Common myeloid progenitor, CD34-positive (primary cell): ENCODE measurements around the gene TUBGCP4.
A peak's percentile ranks its signal among the peaks of the same experiment; 100 is the strongest.

Source experiments
- CTCF ChIA-PET: fragments of 350-600 bp; sonication (Branson Sonifier 250); formaldehyde crosslinking; loops from one replicate; lab custom pipeline; 2021; ENCODE audit warnings: antibody characterized with exemption; lab: Charles Lee
- POLR2A ChIA-PET: fragments of 350-600 bp; sonication (Branson Sonifier 250); formaldehyde crosslinking; loops from one replicate; lab custom pipeline; 2021; ENCODE audit warnings: antibody characterized with exemption; lab: Charles Lee
- DNase-seq, 3 donors: peaks; one replicate each; pipeline versions ENCODE4 v3.0.0 to v3.0.0-alpha.2; 2013
- H3K27ac ChIP-seq, 2 experiments: 1 replicate in 1 of 2; 2 replicates in 1 of 2; pipeline ENCODE4 v1.7.0; 2013; ENCODE audit warnings: inconsistent platforms in 2 of 2, low read length in 2 of 2, mild to moderate bottlenecking in 2 of 2, low read depth in 1 of 2, moderate library complexity in 1 of 2; ENCODE audit not compliant: severe bottlenecking in 2 of 2, insufficient read depth in 1 of 2, poor library complexity in 1 of 2
- H3K27me3 ChIP-seq, 5 experiments: replicated peaks in 2 of 5; 1 replicate in 3 of 5; 2 replicates in 2 of 5; pipeline versions ENCODE4 v1.6.1 to v1.7.0; 2013; ENCODE audit warnings: low read length in 4 of 5, mild to moderate bottlenecking in 2 of 5, moderate library complexity in 2 of 5, inconsistent platforms in 1 of 5; ENCODE audit not compliant: insufficient read depth in 5 of 5, control insufficient read depth in 4 of 5
- H3K36me3 ChIP-seq, 4 experiments: 1 replicate in 2 of 4; 2 replicates in 2 of 4; pipeline versions ENCODE4 v1.6.1 to v1.7.0; 2013; ENCODE audit warnings: low read length in 3 of 4, control low read depth in 1 of 4, mild to moderate bottlenecking in 1 of 4; ENCODE audit not compliant: control insufficient read depth in 4 of 4, insufficient read depth in 4 of 4
- H3K4me1 ChIP-seq, 4 experiments: 1 replicate in 3 of 4; 2 replicates in 1 of 4; pipeline versions ENCODE4 v1.6.1 to v1.7.1; 2013; ENCODE audit warnings: low read length in 3 of 4, mild to moderate bottlenecking in 3 of 4, control low read depth in 1 of 4, inconsistent platforms in 1 of 4, moderate library complexity in 1 of 4; ENCODE audit not compliant: control insufficient read depth in 4 of 4, insufficient read depth in 4 of 4; ENCODE audit errors: control extremely low read depth in 1 of 4
- H3K4me3 ChIP-seq, 7 experiments: 1 replicate in 4 of 7; 2 replicates in 3 of 7; pipeline versions ENCODE4 v1.5.1 to v1.7.0; 2013; ENCODE audit warnings: mild to moderate bottlenecking in 7 of 7, low read length in 6 of 7, moderate library complexity in 6 of 7, inconsistent platforms in 2 of 7, low read depth in 2 of 7, control low read depth in 1 of 7; ENCODE audit not compliant: insufficient read depth in 4 of 7, control insufficient read depth in 1 of 7; ENCODE audit errors: extremely low read depth in 1 of 7
- H3K9me3 ChIP-seq, 5 experiments: 1 replicate in 4 of 5; 2 replicates in 1 of 5; pipeline versions ENCODE4 v1.6.1 to v1.7.1; 2013; ENCODE audit warnings: low read length in 4 of 5, mild to moderate bottlenecking in 2 of 5, inconsistent platforms in 1 of 5, low read depth in 1 of 5, moderate library complexity in 1 of 5; ENCODE audit not compliant: control insufficient read depth in 4 of 5, insufficient read depth in 2 of 5; ENCODE audit errors: control extremely low read depth in 1 of 5
- WGBS: methylation state at CpG from one replicate; pipeline ENCODE4 v1.1.5; 2013; ENCODE audit not compliant: insufficient coverage; 5-methylcytosine and 5-hydroxymethylcytosine counted together

Gene TUBGCP4

GRCh38 chr15:43346305-43346704 lies 24.6 kb upstream of the TUBGCP4 start:
- CTCF ChIA-PET = interaction anchor here (0.7 to 3.6 kb wide), 3 partner anchors 14 to 164 kb away, joined by 3 to 21 read pairs (median 4); no protein-coding TSS in a partner anchor
- Histone ChIP-seq H3K4me1 (no peaks in the 10 kb centered on the region), H3K27me3 (no peaks in the 10 kb centered on the region), H3K36me3 (peaks cover 3 to 22% (median 10%) of the 10 kb centered on the region in 4 experiments), H3K9me3 (no peaks in the 10 kb centered on the region), H3K27ac (no peak overlapping the region), H3K4me3 (no peak overlapping the region)
- 86% methylated on average over 1 of the region's 2 CpGs for WGBS
- POLR2A ChIA-PET = interaction anchor here (0.5 kb wide), 1 partner anchor 597 kb away, joined by 4 read pairs; no protein-coding TSS in a partner anchor
- peak in 2 of 3 donors; percentile 31 to 34 for DNase-seq

DNA sequence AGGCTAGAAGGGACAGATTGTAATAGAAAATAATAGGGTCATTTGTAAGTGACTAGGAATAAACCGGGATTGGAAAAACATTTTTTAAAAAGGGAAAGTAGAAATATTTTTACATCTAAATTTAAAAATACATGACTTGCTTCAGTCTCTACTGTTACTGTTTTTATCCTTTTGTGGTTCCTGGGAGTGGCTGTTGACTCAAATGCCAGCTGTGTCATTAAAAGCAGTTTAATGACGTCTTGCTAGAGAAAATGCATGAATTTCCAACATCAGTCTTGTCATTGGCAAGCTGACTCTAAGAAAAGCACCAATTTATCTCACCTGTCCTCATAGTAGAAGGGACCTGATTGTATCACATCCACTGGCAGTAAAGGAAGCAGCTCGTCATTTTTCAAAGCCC lies 23.8 kb upstream of the TUBGCP4 start:
- CTCF ChIA-PET = interaction anchor here (1.3 to 3.6 kb wide), 2 partner anchors 13 to 163 kb away, joined by 4 to 21 read pairs; no protein-coding TSS in a partner anchor

GRCh38 chr15:43352693-43353382 lies 18.1 kb upstream of the TUBGCP4 start:
- ChIA-PET CTCF (interaction anchor here (0.6 to 2.1 kb wide), 4 partner anchors 9 to 645 kb away, joined by 3 to 6 read pairs (median 3); no protein-coding TSS in a partner anchor), POLR2A (no interaction called here)
- no peak overlapping the region for H3K4me3 ChIP-seq
- peaks cover 7 to 14% (median 9%) of the 10 kb centered on the region in 4 experiments for H3K36me3 ChIP-seq
- H3K9me3 ChIP-seq = peaks cover 0 to 2% (median 0%) of the 10 kb centered on the region in 5 experiments
- 83% methylated on average over 2 of the region's 2 CpGs for WGBS
- H3K27ac ChIP-seq = no peak overlapping the region
- DNase-seq = no peak
- no peaks in the 10 kb centered on the region for H3K27me3 ChIP-seq
- H3K4me1 ChIP-seq = peaks cover 4 to 23% (median 16%) of the 10 kb centered on the region in 4 experiments

More for the DNA sequence above, 23.8 kb upstream of the TUBGCP4 start:
- no peak overlapping the region for H3K27ac ChIP-seq
- H3K27me3 ChIP-seq = no peaks in the 10 kb centered on the region
- DNase-seq = no peak
- peaks cover 3 to 22% (median 14%) of the 10 kb centered on the region in 4 experiments for H3K36me3 ChIP-seq
- H3K4me1 ChIP-seq = no peaks in the 10 kb centered on the region
- 86% methylated on average over 2 of the region's 3 CpGs for WGBS
- H3K9me3 ChIP-seq = no peaks in the 10 kb centered on the region
- POLR2A ChIA-PET = no interaction called here
- H3K4me3 ChIP-seq = no peak overlapping the region

DNA sequence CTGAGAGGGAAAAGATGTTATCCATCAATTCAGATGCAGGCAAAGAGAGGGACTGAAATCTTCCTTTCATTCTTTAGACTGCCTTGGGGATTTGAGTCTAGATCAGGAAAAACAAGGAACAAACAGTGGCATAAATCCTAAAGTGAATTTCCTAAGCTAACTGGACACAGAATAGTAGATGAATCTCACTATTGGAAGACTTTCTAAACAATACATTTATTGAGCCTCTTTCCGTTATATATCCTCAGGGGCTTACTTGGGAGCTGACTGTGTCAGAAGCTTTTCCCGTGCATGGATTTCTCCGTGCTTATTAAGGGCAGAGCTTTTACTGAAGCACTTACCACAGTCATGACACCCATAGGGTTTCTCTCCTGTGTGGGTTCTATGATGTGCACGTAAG lies 10.1 kb upstream of the TUBGCP4 start:
- WGBS = 100% methylated on average over 3 of the region's 4 CpGs
- H3K4me3 ChIP-seq = no peak overlapping the region
- CTCF ChIA-PET = interaction anchor here (0.9 to 3.9 kb wide), 3 partner anchors 9 to 13 kb away, joined by 3 to 21 read pairs (median 15); partner anchors contain the start of genes TUBGCP4 and ZSCAN29
- no peaks in the 10 kb centered on the region for H3K4me1 ChIP-seq
- H3K9me3 ChIP-seq = peaks cover 19 to 65% (median 29%) of the 10 kb centered on the region in 5 experiments
- peaks cover 42 to 74% (median 56%) of the 10 kb centered on the region in 4 experiments for H3K36me3 ChIP-seq
- H3K27ac ChIP-seq = no peak overlapping the region
- DNase-seq = no peak
- POLR2A ChIA-PET = no interaction called here
- no peaks in the 10 kb centered on the region for H3K27me3 ChIP-seq

DNA sequence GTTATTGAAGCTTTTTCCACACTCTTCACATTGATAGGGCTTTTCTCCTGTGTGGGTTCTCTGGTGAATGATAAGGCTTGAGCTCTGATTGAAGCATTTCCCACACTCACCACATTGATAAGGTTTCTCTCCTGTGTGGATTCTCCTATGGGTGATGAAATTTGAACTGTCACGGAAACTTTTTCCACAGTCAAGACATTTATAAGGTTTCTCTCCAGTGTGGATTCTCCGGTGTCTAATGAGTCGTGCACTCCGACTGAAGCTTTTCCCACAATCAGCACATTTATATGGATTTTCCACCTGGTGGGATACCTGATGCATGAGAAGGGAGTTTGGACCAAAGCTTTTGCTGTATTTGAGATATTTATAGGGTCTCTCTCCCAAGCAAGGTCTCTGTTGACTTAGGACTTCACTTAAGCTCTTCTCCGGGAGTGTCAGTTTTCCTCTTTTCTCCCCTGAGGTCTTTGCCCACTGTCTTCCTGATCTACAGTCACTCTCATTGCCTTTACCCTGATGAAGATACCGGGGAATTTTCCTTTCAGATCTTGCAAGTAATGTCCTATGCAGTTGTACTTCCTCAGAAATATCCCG lies 9.5 kb upstream of the TUBGCP4 start:
- Histone ChIP-seq H3K4me1 (no peaks in the 10 kb centered on the region), H3K4me3 (peak overlapping the region in 1 of 7 experiments; percentile 49), H3K27me3 (no peaks in the 10 kb centered on the region), H3K27ac (no peak overlapping the region), H3K9me3 (peaks cover 19 to 69% (median 29%) of the 10 kb centered on the region in 5 experiments), H3K36me3 (peaks cover 46 to 80% (median 61%) of the 10 kb centered on the region in 4 experiments)
- POLR2A ChIA-PET = no interaction called here
- WGBS = 100% methylated on average over 2 of the region's 7 CpGs
- CTCF ChIA-PET = interaction anchor here (3.5 to 3.9 kb wide), 2 partner anchors 9 to 14 kb away, joined by 15 to 21 read pairs; partner anchors contain the start of genes TUBGCP4 and ZSCAN29
- no peak for DNase-seq

GRCh38 chr15:43370310-43370974 lies 459 bp upstream of the TUBGCP4 start:
- Histone ChIP-seq H3K9me3 (peaks cover 0 to 10% (median 2%) of the 10 kb centered on the region in 5 experiments), H3K4me1 (peaks cover 15 to 38% (median 29%) of the 10 kb centered on the region in 4 experiments), H3K27ac (peak overlapping the region in 1 of 2 experiments; percentile 78), H3K27me3 (no peaks in the 10 kb centered on the region), H3K4me3 (peak overlapping the region; percentile 67 to 96 (median 87)), H3K36me3 (peaks cover 15 to 40% (median 25%) of the 10 kb centered on the region in 4 experiments)
- ChIA-PET CTCF (interaction anchor here (1.3 to 2.7 kb wide), 4 partner anchors 10 to 15 kb away, joined by 3 to 15 read pairs (median 8); no protein-coding TSS in a partner anchor), POLR2A (interaction anchor here (0.6 kb wide), 2 partner anchors 90 to 1188 kb away, joined by 3 to 4 read pairs; no protein-coding TSS in a partner anchor)
- peak in 2 of 3 donors; percentile 12 to 13 for DNase-seq
- under 1% methylated on average over 30 of the region's 45 CpGs for WGBS
